GM12878 (cell line): ENCODE measurements around the gene OR2D3. TPM values are rescaled to one million over a fixed set of nuclear protein-coding genes. Genes with fewer than 3 reads are reported as not detected.

Experiments used
- ATAC-seq: fragments of 200-7000 bp; cut with Tn5 transposase; 3 replicates; pipeline ENCODE4 v1.9.1; 2020; ENCODE audit warnings: mild to moderate bottlenecking, moderate library complexity
- BruUV-seq: library from RNA; stranded (reverse); fragments of 400-500 nt; replicated peaks from 2 replicates; lab custom pipeline; 2021; lab: Mats Ljungman, UMichigan
- CTCF ChIA-PET: fragments of 300-600 bp; sonication (Branson Sonifier 250); formaldehyde crosslinking; extraction: SDS; loops from one replicate; lab custom pipeline; 2021; ENCODE audit warnings: inconsistent platforms; lab: Yijun Ruan, JAX
- POLR2A ChIA-PET: fragments of 350-600 bp; formaldehyde crosslinking; extraction: SDS; loops from one replicate; lab custom pipeline; 2021; ENCODE audit warnings: inconsistent platforms; lab: Charles Lee
- RAD21 ChIA-PET: fragments of 300-600 bp; sonication (Branson Sonifier 250); formaldehyde crosslinking; loops from one replicate; lab custom pipeline; 2023; ENCODE audit warnings: antibody characterized with exemption; ENCODE audit not compliant: unreplicated experiment; lab: Charles Lee
- SMC1A ChIA-PET: fragments of 300-600 bp; sonication (Branson Sonifier 250); formaldehyde crosslinking; loops from one replicate; lab custom pipeline; 2023; ENCODE audit not compliant: unreplicated experiment, uncharacterized antibody; lab: Charles Lee
- DNase-seq: peaks from one replicate; pipeline ENCODE4 v3.0.0-alpha.2; 2011; ENCODE audit warnings: low read depth, low spot score
- FAIRE-seq: peaks from 3 replicates; lab custom pipeline; 2011; peaks lifted over from hg19 to GRCh38; lab: Jason Lieb, UNC
- H2AFZ ChIP-seq: 2 replicates; pipeline ENCODE4 v1.6.0; 2011; ENCODE audit warnings: low read depth, low read length, control low read depth; ENCODE audit not compliant: control insufficient read depth
- H3K27ac ChIP-seq: 2 replicates; pipeline ENCODE4 v1.5.1; 2011; ENCODE audit warnings: control low read depth; ENCODE audit not compliant: control insufficient read depth, insufficient read depth
- H3K27me3 ChIP-seq, 2 experiments: replicated peaks in 1 of 2; 2 replicates each; pipeline versions ENCODE4 v1.6.0 to v1.6.1; 2011; ENCODE audit warnings: low read length in 1 of 2; ENCODE audit not compliant: control insufficient read depth in 2 of 2, insufficient read depth in 2 of 2
- H3K36me3 ChIP-seq, 2 experiments: 2 replicates each; pipeline ENCODE4 v1.5.1; 2011; ENCODE audit warnings: low read length in 1 of 2; ENCODE audit not compliant: control insufficient read depth in 2 of 2, insufficient read depth in 2 of 2
- H3K4me1 ChIP-seq: 2 replicates; pipeline ENCODE4 v1.6.1; 2011; ENCODE audit warnings: mild to moderate bottlenecking, low read length, moderate library complexity, mixed read lengths; ENCODE audit not compliant: control insufficient read depth, insufficient read depth
- H3K4me2 ChIP-seq: 2 replicates; pipeline ENCODE4 v1.6.0; 2011; ENCODE audit warnings: control low read depth; ENCODE audit not compliant: control insufficient read depth, insufficient read depth
- H3K4me3 ChIP-seq: fragments of 200-600 bp; sonication (generic); 2 replicates; pipeline ENCODE4 v1.5.1; 2016
- H3K79me2 ChIP-seq: 2 replicates; pipeline ENCODE4 v1.6.0; 2011; ENCODE audit warnings: low read length; ENCODE audit not compliant: control insufficient read depth, insufficient read depth
- H3K9ac ChIP-seq: 2 replicates; pipeline ENCODE4 v1.8.0; 2011; ENCODE audit warnings: low read length, control low read depth, mixed read lengths; ENCODE audit not compliant: control insufficient read depth, insufficient read depth
- H3K9me3 ChIP-seq: replicated peaks from 3 replicates; pipeline ENCODE4 v1.5.1; 2011; ENCODE audit warnings: mild to moderate bottlenecking, low read length; ENCODE audit not compliant: control insufficient read depth, insufficient read depth
- H4K20me1 ChIP-seq: 2 replicates; pipeline ENCODE4 v1.6.0; 2011; ENCODE audit not compliant: control insufficient read depth, insufficient read depth
- CHD4 ChIP-seq: fragments of 200-600 bp; sonication (generic); IDR thresholded peaks from 2 replicates; pipeline ENCODE4 v1.6.1; 2016; ENCODE audit warnings: mild to moderate bottlenecking
- CTCF ChIP-seq, 3 experiments: IDR thresholded peaks in 2 of 3; conservative IDR thresholded peaks in 1 of 3; 2 replicates each; pipeline ENCODE4 v1.5.1; 2011; ENCODE audit warnings: low read depth in 3 of 3, low read length in 3 of 3, mild to moderate bottlenecking in 3 of 3, control low read depth in 2 of 3, moderate library complexity in 2 of 3, inconsistent platforms in 1 of 3, mixed read lengths in 1 of 3; ENCODE audit not compliant: control insufficient read depth in 2 of 3, insufficient read depth in 1 of 3; ENCODE audit errors: extremely low read depth in 1 of 3
- E2F8 ChIP-seq: fragments of 450-650 bp; IDR thresholded peaks from 2 replicates; pipeline ENCODE4 v1.6.1; 2018; ENCODE audit warnings: mild to moderate bottlenecking, low read depth, moderate library complexity; ENCODE audit not compliant: partially characterized antibody
- FOXK2 ChIP-seq: fragments of 450-650 bp; IDR thresholded peaks from 2 replicates; pipeline ENCODE4 v1.6.1; 2017; ENCODE audit warnings: mild to moderate bottlenecking, moderate library complexity
- IKZF2 ChIP-seq, 2 experiments: fragments of 450-650 bp; IDR thresholded peaks; 2 replicates each; pipeline ENCODE4 v1.6.1; 2017; ENCODE audit warnings: mild to moderate bottlenecking in 2 of 2, moderate library complexity in 2 of 2
- LARP7 ChIP-seq: fragments of 450-650 bp; IDR thresholded peaks from 2 replicates; pipeline ENCODE4 v1.6.1; 2017; ENCODE audit warnings: mild to moderate bottlenecking
- MAX ChIP-seq: IDR thresholded peaks from 2 replicates; pipeline ENCODE4 v1.6.1; 2012; ENCODE audit warnings: low read depth, low read length, improper control_type of control experiment
- PAX8 ChIP-seq: fragments of 450-650 bp; IDR thresholded peaks from 2 replicates; pipeline ENCODE4 v1.6.1; 2017; ENCODE audit warnings: mild to moderate bottlenecking, moderate library complexity
- RBBP5 ChIP-seq: fragments of 200-600 bp; sonication (generic); conservative IDR thresholded peaks from 2 replicates; pipeline ENCODE4 v1.6.1; 2016
- RUNX3 ChIP-seq: IDR thresholded peaks from 2 replicates; pipeline ENCODE4 v1.6.1; 2012; ENCODE audit warnings: low read length, inconsistent platforms
- SMC3 ChIP-seq: IDR thresholded peaks from 2 replicates; pipeline ENCODE4 v1.6.1; 2011; ENCODE audit warnings: low read length, improper control_type of control experiment, borderline replicate concordance
- TAF1 ChIP-seq: IDR thresholded peaks from 2 replicates; pipeline ENCODE4 v1.6.1; 2011; ENCODE audit warnings: mild to moderate bottlenecking, low read depth, low read length, borderline replicate concordance
- TARDBP ChIP-seq: IDR thresholded peaks from 2 replicates; pipeline ENCODE4 v1.6.1; 2016; ENCODE audit warnings: borderline replicate concordance
- WGBS: methylation state at CpG from one replicate; pipeline ENCODE4 v1.1.6; 2016; ENCODE audit warnings: low lambda C conversion rate; ENCODE audit not compliant: insufficient replicate concordance, insufficient coverage; ENCODE audit errors: missing lambda C conversion rate; 5-methylcytosine and 5-hydroxymethylcytosine counted together
- in situ Hi-C: fragments of 300-500 bp; cut with MboI; formaldehyde crosslinking; loops from 9 replicates; pipeline ENCODE4 v1.14.3; 2018; ENCODE audit warnings: mixed read lengths
- intact Hi-C: fragments of 100-400 bp; cut with micrococcal nuclease; formaldehyde crosslinking; loops from one replicate; pipeline ENCODE4 v1.14.2; 2022; ENCODE audit not compliant: unreplicated experiment
- polyA plus RNA-seq, 11 experiments: library from polyadenylated mRNA; depleted of rRNA in 4 of 11; unstranded in 6 of 11; stranded (reverse) in 5 of 11; fragments of >200 nt; fragmentation: Nextera tagmentation in 4 of 11; fragmentation: Illumina TruSeq in 1 of 11; extraction: Ambion mirVana in 4 of 11; extraction: Trizol in 1 of 11; gene quantifications; 1 replicate in 1 of 11; 2 replicates in 10 of 11; pipeline versions ENCODE4 v1.2.1 to v1.2.3, GENCODE V29; 2011 to 2016; ENCODE audit warnings: inconsistent platforms in 2 of 11, missing spikeins in 2 of 11, low read depth in 1 of 11
- total RNA-seq, 4 experiments: library from RNA; depleted of rRNA in 3 of 4; stranded (reverse); fragments of >200 nt in 3 of 4; fragmentation: Illumina TruSeq in 1 of 4; extraction: Trizol in 1 of 4; gene quantifications; 2 replicates each; pipeline versions ENCODE4 v1.2.1 to v1.2.3, GENCODE V29; 2013 to 2021

OR2D3 gene
- total and polyA plus RNA-seq, 10 of the 15 experiments (the other 5 are each of a cell fraction or from before 2014, with no cell fraction given), result 0.20 TPM; not detected in 9

GRCh38 chr11:6898911-6899310 lies 21.9 kb upstream of the OR2D3 start:
- BruUV-seq, result no TSS peak
- ChIA-PET SMC1A (interaction anchor here (1.1 kb wide), 1 partner anchor 10 kb away, joined by 3 read pairs; no protein-coding TSS in a partner anchor), RAD21 (no interaction called here), CTCF (no interaction called here), POLR2A (no interaction called here)
- no peaks in the 10 kb centered on the region for H3K36me3 ChIP-seq
- H3K9ac ChIP-seq, result no peak overlapping the region
- TF ChIP-seq RBBP5 (no peak), LARP7 (no peak), MAX (no peak)
- H2AFZ ChIP-seq, result no peak overlapping the region
- no peak overlapping the region for H3K27ac ChIP-seq
- H3K9me3 ChIP-seq, result no peaks in the 10 kb centered on the region
- no peak for ATAC-seq
- in situ Hi-C loops (no loop called here), intact Hi-C loops (no loop called here)
- WGBS, result 0% methylated on average over 1 of the region's 1 CpG
- H3K4me2 ChIP-seq, result no peak overlapping the region
- no peaks in the 10 kb centered on the region for H4K20me1 ChIP-seq
- no peaks in the 10 kb centered on the region; a peak in 1 of 4 replicates for H3K27me3 ChIP-seq
- FAIRE-seq, result no peak
- H3K4me1 ChIP-seq, result no peaks in the 10 kb centered on the region
- no peak for DNase-seq
- no peak overlapping the region for H3K4me3 ChIP-seq
- no peaks in the 10 kb centered on the region for H3K79me2 ChIP-seq

- Histone ChIP-seq H3K79me2 (no peaks in the 10 kb centered on the region), H3K4me3 (no peak overlapping the region), H3K9ac (no peak overlapping the region), H3K4me1 (no peaks in the 10 kb centered on the region), H3K27ac (no peak overlapping the region), H3K36me3 (no peaks in the 10 kb centered on the region), H3K9me3 (no peaks in the 10 kb centered on the region), H3K27me3 (no peaks in the 10 kb centered on the region; a peak in 1 of 4 replicates), H2AFZ (no peak overlapping the region), H4K20me1 (no peaks in the 10 kb centered on the region), H3K4me2 (no peak overlapping the region)
- in situ Hi-C loops, result no loop called here
- ChIA-PET CTCF (interaction anchor here (0.9 kb wide), 1 partner anchor 11 kb away, joined by 4 read pairs; no protein-coding TSS in a partner anchor), RAD21 (no interaction called here), SMC1A (interaction anchor here (1.2 kb wide), 1 partner anchor 23 kb away, joined by 3 read pairs; no protein-coding TSS in a partner anchor), POLR2A (no interaction called here)
- WGBS, result 2% methylated on average over 2 of the region's 2 CpGs
- ATAC-seq (peak; percentile 42; the same call in 2 of the 3 replicates), FAIRE-seq (no peak), DNase-seq (no peak)
- TF ChIP-seq CHD4 (no peak), TARDBP (no peak), TAF1 (no peak), CTCF (IDR thresholded peaks at IDR 0.05 in 2 of 3, conservative IDR thresholded peaks at IDR 0.05 in 1 of 3; ENCODE audit: control insufficient read depth in 2 of 3, extremely low read depth in 1 of 3, insufficient read depth in 1 of 3, low read depth in 3 of 3, low read length in 3 of 3) (peak in 1 of 3 experiments; percentile 17; a peak in 2 of 6 replicates), FOXK2 (no peak), RUNX3 (no peak), IKZF2 (IDR thresholded peaks at IDR 0.05) (no peak), E2F8 (no peak), SMC3 (peak; percentile 11; the same call in 1 of the 2 replicates), PAX8 (no peak)
- intact Hi-C loops, result no loop called here
- BruUV-seq, result no TSS peak
These were observed 20.3 kb upstream of the OR2D3 start for GRCh38 chr11:6900327-6900999.
